HCT116 (cell line): ENCODE data around the gene TAS2R60. TPM values are rescaled to one million over a fixed set of nuclear protein-coding genes. Genes with fewer than 3 reads are reported as not detected.

Source experiments
- ATAC-seq: fragments of 200-7000 bp; cut with Tn5 transposase; 2 replicates; pipeline ENCODE4 v1.9.1; 2020; ENCODE audit warnings: mild to moderate bottlenecking, moderate library complexity
- BruUV-seq: library from RNA; stranded (reverse); fragments of 400-500 nt; replicated peaks from 2 replicates; lab custom pipeline; 2021; lab: Mats Ljungman, UMichigan
- CTCF ChIA-PET: fragments of 300-600 bp; sonication (Branson Sonifier 250); formaldehyde crosslinking; loops from one replicate; lab custom pipeline; 2021; ENCODE audit warnings: antibody characterized with exemption; lab: Charles Lee
- POLR2A ChIA-PET: fragments of 300-600, 350-600 bp; sonication (Branson Sonifier 250); formaldehyde crosslinking; loops from one replicate; lab custom pipeline; 2021; ENCODE audit warnings: antibody characterized with exemption; lab: Charles Lee
- RAD21 ChIA-PET, 2 experiments: fragments of 300-600 bp; sonication (Branson Sonifier 250); formaldehyde crosslinking; loops; one replicate each; lab custom pipeline; 2023; ENCODE audit warnings: low total read pairs in 2 of 2; ENCODE audit not compliant: uncharacterized antibody in 2 of 2, unreplicated experiment in 2 of 2, low non-redundant PET in 1 of 2; lab: Charles Lee
- DNase-seq: peaks from one replicate; pipeline ENCODE4 v3.0.0-alpha.2; 2010; ENCODE audit warnings: low read depth, low spot score
- H2AFZ ChIP-seq: fragments of 200-600 bp; shearing (Covaris generic), sonication (generic); 2 replicates; pipeline ENCODE4 v1.6.1; 2017; ENCODE audit warnings: low read depth, mixed run types, mixed read lengths, antibody characterized with exemption, low read length; ENCODE audit not compliant: poor library complexity, severe bottlenecking
- H3K27ac ChIP-seq: 2 replicates; pipeline ENCODE4 v1.5.1; 2012; ENCODE audit warnings: low read depth, low read length
- H3K27me3 ChIP-seq: fragments of 200-600 bp; sonication (generic); 2 replicates; pipeline ENCODE4 v1.6.1; 2016; ENCODE audit warnings: mixed run types, low read length, mixed read lengths; ENCODE audit not compliant: insufficient read depth
- H3K36me3 ChIP-seq, 2 experiments: fragments of 200-500 bp in 1 of 2; fragments of 200-600 bp in 1 of 2; sonication (Bioruptor generic) in 1 of 2; sonication (generic) in 1 of 2; 2 replicates each; pipeline versions ENCODE4 v1.5.1 to v1.6.1; 2014 to 2016; ENCODE audit warnings: low read length in 2 of 2, inconsistent platforms in 1 of 2, mixed read lengths in 1 of 2, mixed run types in 1 of 2; ENCODE audit not compliant: insufficient read depth in 2 of 2, control insufficient read depth in 1 of 2
- H3K4me1 ChIP-seq, 2 experiments: fragments of 200-600 bp in 1 of 2; sonication (generic) in 1 of 2; 2 replicates each; pipeline versions ENCODE4 v1.5.1 to v1.6.1; 2012 to 2017; ENCODE audit warnings: low read length in 2 of 2, inconsistent platforms in 1 of 2, mild to moderate bottlenecking in 1 of 2, mixed read lengths in 1 of 2, mixed run types in 1 of 2, moderate library complexity in 1 of 2; ENCODE audit not compliant: insufficient read depth in 2 of 2, control insufficient read depth in 1 of 2
- H3K4me2 ChIP-seq: fragments of 200-600 bp; sonication (generic); 2 replicates; pipeline ENCODE4 v1.6.1; 2017; ENCODE audit warnings: mixed run types, low read length, mixed read lengths
- H3K4me3 ChIP-seq, 2 experiments: fragments of 200-600 bp in 1 of 2; sonication (generic) in 1 of 2; replicated peaks in 1 of 2; 2 replicates each; pipeline ENCODE4 v1.5.1; 2011 to 2016; ENCODE audit warnings: low read length in 2 of 2, control low read depth in 1 of 2, low read depth in 1 of 2, mild to moderate bottlenecking in 1 of 2, mixed read lengths in 1 of 2, mixed run types in 1 of 2
- H3K79me2 ChIP-seq: fragments of 200-600 bp; sonication (generic); 2 replicates; pipeline ENCODE4 v1.6.1; 2017; ENCODE audit warnings: mild to moderate bottlenecking, mixed run types, low read length, moderate library complexity, mixed read lengths; ENCODE audit not compliant: insufficient read depth
- H3K9ac ChIP-seq: fragments of 200-600 bp; sonication (generic); 2 replicates; pipeline ENCODE4 v1.6.1; 2016; ENCODE audit warnings: low read length, mixed read lengths
- H3K9me2 ChIP-seq: fragments of 200-600 bp; sonication (generic), shearing (Covaris generic); 2 replicates; pipeline ENCODE4 v1.6.1; 2017; ENCODE audit warnings: mixed run types, mild to moderate bottlenecking, moderate library complexity; ENCODE audit not compliant: insufficient read depth
- H3K9me3 ChIP-seq, 2 experiments: fragments of 200-500 bp in 1 of 2; fragments of 200-600 bp in 1 of 2; sonication (Bioruptor generic) in 1 of 2; sonication (generic) in 1 of 2; 2 replicates each; pipeline ENCODE4 v1.6.1; 2014 to 2017; ENCODE audit warnings: low read length in 2 of 2, mixed read lengths in 2 of 2, inconsistent platforms in 1 of 2, low read depth in 1 of 2, mild to moderate bottlenecking in 1 of 2, mixed run types in 1 of 2, moderate library complexity in 1 of 2; ENCODE audit not compliant: control insufficient read depth in 1 of 2, insufficient read depth in 1 of 2
- H4K20me1 ChIP-seq: fragments of 200-600 bp; sonication (generic), shearing (Covaris generic); 2 replicates; pipeline ENCODE4 v1.6.1; 2017; ENCODE audit warnings: mixed run types, mild to moderate bottlenecking, moderate library complexity; ENCODE audit not compliant: insufficient read depth
- ATF3 ChIP-seq: IDR thresholded peaks from 2 replicates; pipeline ENCODE4 v1.6.1; 2012
- CBX3 ChIP-seq: IDR thresholded peaks from 2 replicates; pipeline ENCODE4 v1.6.1; 2012; ENCODE audit warnings: low read depth
- CEBPB ChIP-seq: IDR thresholded peaks from 2 replicates; pipeline ENCODE4 v1.6.1; 2012; ENCODE audit warnings: low read depth
- EGR1 ChIP-seq: IDR thresholded peaks from 2 replicates; pipeline ENCODE4 v1.6.1; 2012; ENCODE audit warnings: low read depth
- ELF1 ChIP-seq: IDR thresholded peaks from 2 replicates; pipeline ENCODE4 v1.6.1; 2012; ENCODE audit warnings: low read depth, borderline replicate concordance
- EZH2 ChIP-seq: fragments of 200-600 bp; sonication (generic); IDR thresholded peaks from 2 replicates; pipeline ENCODE4 v1.6.1; 2017; ENCODE audit warnings: antibody characterized with exemption, mixed run types
- EZH2phosphoT487 ChIP-seq: fragments of 200-600 bp; IDR thresholded peaks from 2 replicates; pipeline ENCODE4 v1.6.1; 2018; ENCODE audit warnings: antibody characterized with exemption, borderline replicate concordance
- FOSL1 ChIP-seq: IDR thresholded peaks from 2 replicates; pipeline ENCODE4 v1.6.1; 2012; ENCODE audit warnings: low read depth
- JUND ChIP-seq: IDR thresholded peaks from 2 replicates; pipeline ENCODE4 v1.6.1; 2012
- MAX ChIP-seq: IDR thresholded peaks from 2 replicates; pipeline ENCODE4 v1.6.1; 2012
- POLR2A ChIP-seq: IDR thresholded peaks from 2 replicates; pipeline ENCODE4 v1.7.0; 2011; ENCODE audit warnings: borderline replicate concordance; ENCODE audit not compliant: insufficient read depth, insufficient read length; ENCODE audit errors: extremely low read depth
- POLR2AphosphoS5 ChIP-seq: IDR thresholded peaks from 2 replicates; pipeline ENCODE4 v1.6.1; 2011; ENCODE audit warnings: mild to moderate bottlenecking, low read depth, low read length, moderate library complexity
- REST ChIP-seq: IDR thresholded peaks from 2 replicates; pipeline ENCODE4 v1.6.1; 2012; ENCODE audit warnings: low read depth
- SIN3A ChIP-seq: IDR thresholded peaks from 2 replicates; pipeline ENCODE4 v1.6.1; 2012; ENCODE audit warnings: low read depth
- SP1 ChIP-seq: IDR thresholded peaks from 2 replicates; pipeline ENCODE4 v1.6.1; 2012; ENCODE audit warnings: low read depth
- SRF ChIP-seq: IDR thresholded peaks from 2 replicates; pipeline ENCODE4 v1.6.1; 2012; ENCODE audit warnings: low read depth
- YY1 ChIP-seq: IDR thresholded peaks from 2 replicates; pipeline ENCODE4 v1.6.1; 2011; ENCODE audit warnings: low read length, low read depth, moderate library complexity, mild to moderate bottlenecking; ENCODE audit not compliant: insufficient replicate concordance; ENCODE audit errors: extremely low read depth
- ZFX ChIP-seq: fragments of 450-650 bp; IDR thresholded peaks from 2 replicates; pipeline ENCODE4 v1.6.1; 2017
- ZNF274 ChIP-seq: fragments of 200-500 bp; sonication (Bioruptor generic); IDR thresholded peaks from 2 replicates; pipeline ENCODE4 v1.6.1; 2014; ENCODE audit warnings: mild to moderate bottlenecking, low read depth, low read length, inconsistent platforms
- intact Hi-C: fragments of 100-400 bp; cut with micrococcal nuclease; formaldehyde crosslinking; loops from 2 replicates; pipeline ENCODE4 v1.10.0; 2022
- total RNA-seq: library from RNA; stranded (reverse); gene quantifications from one replicate; pipeline ENCODE4 v1.2.1, GENCODE V29; 2021; ENCODE audit not compliant: unreplicated experiment
- TF ChIP-seq, protein P1 (sequence below): IDR thresholded peaks from 2 replicates; pipeline ENCODE4 v1.6.1; 2011; ENCODE audit warnings: mild to moderate bottlenecking, low read length, moderate library complexity; ENCODE audit not compliant: insufficient replicate concordance; ENCODE audit errors: extremely low read depth

TAS2R60 gene
- total RNA-seq, 1 experiment from 2014 or later, result not detected

- TF ChIP-seq REST, result no peak
- no peak for TF ChIP-seq SP1
- no peak for TF ChIP-seq SRF
- no peak for TF ChIP-seq ATF3
These were observed 20.7 kb downstream of the TAS2R60 start (continued) for GRCh38 chr7:143463957-143464356.

DNA sequence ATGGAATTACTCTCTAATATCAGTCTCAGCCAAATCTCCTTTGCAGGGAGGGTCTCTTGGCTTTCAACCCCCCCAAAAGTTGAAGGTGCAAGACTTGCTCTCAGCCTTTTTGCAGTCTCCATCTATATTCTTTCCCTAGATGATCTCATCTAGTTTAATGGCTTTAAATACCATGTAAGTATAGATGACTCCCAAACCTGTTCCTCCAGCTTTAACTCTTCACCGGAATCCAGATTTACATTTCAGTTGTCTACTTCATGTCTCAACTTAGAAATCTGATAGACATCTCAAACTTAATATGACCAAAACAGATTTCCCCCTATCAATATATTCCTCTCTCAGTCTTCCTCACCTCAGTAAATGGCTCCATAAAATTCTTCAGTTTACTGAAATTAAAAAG lies 24.5 kb downstream of the TAS2R60 start:
- intact Hi-C loops, result no loop called here
- H4K20me1 ChIP-seq, result no peaks in the 10 kb centered on the region
- no peaks in the 10 kb centered on the region for H3K79me2 ChIP-seq
- ChIA-PET RAD21 (no interaction called here), CTCF (no interaction called here), POLR2A (no interaction called here)
- H3K9me3 ChIP-seq, result no peaks in the 10 kb centered on the region
- no peak overlapping the region for H3K9ac ChIP-seq
- no peak overlapping the region for H3K27ac ChIP-seq
- H3K27me3 ChIP-seq, result no peaks in the 10 kb centered on the region
- ATAC-seq (no peak), DNase-seq (no peak)
- H2AFZ ChIP-seq, result no peak overlapping the region
- peaks cover 9 to 24% of the 10 kb centered on the region in 2 experiments for H3K4me1 ChIP-seq
- H3K36me3 ChIP-seq, result no peaks in the 10 kb centered on the region
- BruUV-seq, result no TSS peak
- H3K4me2 ChIP-seq, result no peak overlapping the region
- H3K4me3 ChIP-seq, result no peak overlapping the region
- no peaks in the 10 kb centered on the region for H3K9me2 ChIP-seq
- no peak for TF ChIP-seq CEBPB
- TF ChIP-seq SIN3A, result no peak
- TF ChIP-seq EZH2, result no peak
- TF ChIP-seq ZFX, result no peak
- TF ChIP-seq MAX, result no peak
- no peak for TF ChIP-seq FOSL1
- TF ChIP-seq POLR2AphosphoS5, result no peak
- TF ChIP-seq JUND, result no peak
- TF ChIP-seq POLR2A, result no peak
- TF ChIP-seq YY1, result no peak
- TF ChIP-seq EGR1, result no peak
- TF ChIP-seq SRF, result no peak
- no peak for TF ChIP-seq CBX3
- TF ChIP-seq, protein P1, sequence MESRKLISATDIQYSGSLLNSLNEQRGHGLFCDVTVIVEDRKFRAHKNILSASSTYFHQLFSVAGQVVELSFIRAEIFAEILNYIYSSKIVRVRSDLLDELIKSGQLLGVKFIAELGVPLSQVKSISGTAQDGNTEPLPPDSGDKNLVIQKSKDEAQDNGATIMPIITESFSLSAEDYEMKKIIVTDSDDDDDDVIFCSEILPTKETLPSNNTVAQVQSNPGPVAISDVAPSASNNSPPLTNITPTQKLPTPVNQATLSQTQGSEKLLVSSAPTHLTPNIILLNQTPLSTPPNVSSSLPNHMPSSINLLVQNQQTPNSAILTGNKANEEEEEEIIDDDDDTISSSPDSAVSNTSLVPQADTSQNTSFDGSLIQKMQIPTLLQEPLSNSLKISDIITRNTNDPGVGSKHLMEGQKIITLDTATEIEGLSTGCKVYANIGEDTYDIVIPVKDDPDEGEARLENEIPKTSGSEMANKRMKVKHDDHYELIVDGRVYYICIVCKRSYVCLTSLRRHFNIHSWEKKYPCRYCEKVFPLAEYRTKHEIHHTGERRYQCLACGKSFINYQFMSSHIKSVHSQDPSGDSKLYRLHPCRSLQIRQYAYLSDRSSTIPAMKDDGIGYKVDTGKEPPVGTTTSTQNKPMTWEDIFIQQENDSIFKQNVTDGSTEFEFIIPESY, result no peak
- TF ChIP-seq EZH2phosphoT487, result no peak
- TF ChIP-seq ELF1, result no peak
- no peak for TF ChIP-seq ZNF274
